HAP-1 (cell line): ENCODE data around the gene FAM177A1.
"Not testable (repeated sequence)": the region's sequence is repeated elsewhere in the genome, so short reads cannot be mapped to it uniquely, and the experiment has no call there.

Experiments
- DNase-seq, 2 experiments: peaks; one replicate each; pipeline ENCODE4 v3.0.0-alpha.2; 2016 to 2020; ENCODE audit warnings: low spot score in 2 of 2
- H3K27me3 ChIP-seq: fragments of 250-450 bp; sonication (Bioruptor Pico); 2 replicates; pipeline ENCODE4 v1.5.1; 2020; ENCODE audit warnings: low read depth, mild to moderate bottlenecking, moderate library complexity
- H3K36me3 ChIP-seq: fragments of 250-450 bp; sonication (Bioruptor Pico); replicated peaks from 2 replicates; pipeline ENCODE4 v1.5.1; 2020; ENCODE audit warnings: mild to moderate bottlenecking
- H3K4me1 ChIP-seq: fragments of 250-450 bp; sonication (Bioruptor Pico); 2 replicates; pipeline ENCODE4 v1.5.1; 2020; ENCODE audit warnings: mild to moderate bottlenecking
- H3K4me3 ChIP-seq: fragments of 250-450 bp; sonication (Bioruptor Pico); 2 replicates; pipeline ENCODE4 v1.5.1; 2020; ENCODE audit warnings: mild to moderate bottlenecking, moderate library complexity
- H3K9me3 ChIP-seq: fragments of 250-450 bp; sonication (Bioruptor Pico); 2 replicates; pipeline ENCODE4 v1.5.1; 2020; ENCODE audit warnings: mild to moderate bottlenecking, moderate library complexity
- in situ Hi-C: fragments of 300-500 bp; cut with MboI; formaldehyde crosslinking; loops from 3 replicates; pipeline ENCODE4 v1.14.3; 2020; ENCODE audit warnings: low sequenced_read_pairs, inconsistent platforms, mixed read lengths

The FAM177A1 gene

GRCh38 chr14:35044939-35045797, 904 bp upstream of the FAM177A1 start:
- in situ Hi-C loops: no loop called here
- no peak for DNase-seq
- H3K36me3 ChIP-seq: peaks cover 5% of the 10 kb centered on the region; the same call in 1 of the 2 replicates
- peak overlapping the region; percentile 90 for H3K4me3 ChIP-seq
- peaks cover 3% of the 10 kb centered on the region; the same call in 1 of the 2 replicates for H3K4me1 ChIP-seq
- H3K27me3 ChIP-seq: no peaks in the 10 kb centered on the region
- no peaks in the 10 kb centered on the region for H3K9me3 ChIP-seq

GRCh38 chr14:35045798-35046047, 349 bp upstream of the FAM177A1 start:
- H3K4me1 ChIP-seq: peaks cover 5% of the 10 kb centered on the region; the same call in 1 of the 2 replicates
- H3K4me3 ChIP-seq: peak overlapping the region; percentile 90
- peaks cover 9% of the 10 kb centered on the region; the same call in 1 of the 2 replicates for H3K36me3 ChIP-seq
- no peaks in the 10 kb centered on the region for H3K27me3 ChIP-seq
- H3K9me3 ChIP-seq: no peaks in the 10 kb centered on the region
- in situ Hi-C loops: no loop called here
- DNase-seq: no peak

- no peak for DNase-seq
- no peaks in the 10 kb centered on the region for H3K27me3 ChIP-seq
- peaks cover 11% of the 10 kb centered on the region for H3K4me1 ChIP-seq
- H3K36me3 ChIP-seq: peaks cover 11% of the 10 kb centered on the region; the same call in 1 of the 2 replicates
- in situ Hi-C loops: no loop called here
- no peaks in the 10 kb centered on the region for H3K9me3 ChIP-seq
- peak overlapping the region; percentile 90 for H3K4me3 ChIP-seq
Observed at GRCh38 chr14:35046751-35047536, 872 bp downstream of the FAM177A1 start.

DNA sequence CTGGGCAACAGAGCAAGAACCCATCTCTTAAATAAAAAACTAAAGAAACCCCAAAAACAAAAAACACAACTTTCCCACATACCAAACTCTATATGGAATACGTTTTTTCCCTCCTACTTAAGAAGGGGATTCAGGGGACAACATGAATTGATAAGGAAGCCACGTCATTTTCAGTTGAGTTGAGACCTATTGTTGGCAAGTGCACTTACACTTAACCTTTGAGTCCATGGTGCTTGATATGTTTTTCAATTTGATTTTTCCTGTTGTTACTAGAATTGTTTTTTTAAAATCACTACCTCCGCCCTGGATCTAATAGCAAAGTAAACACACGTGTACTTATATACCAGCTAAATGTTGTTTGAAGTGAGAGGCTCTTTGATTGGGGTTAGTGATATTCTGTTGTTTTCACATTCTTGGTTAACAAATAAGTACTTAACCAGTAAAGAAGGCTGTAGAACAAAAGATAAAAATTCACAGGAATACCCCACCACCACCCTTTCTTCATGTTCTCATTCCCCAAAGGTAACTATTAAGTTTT, 2.0 kb downstream of the FAM177A1 start:
- no peaks in the 10 kb centered on the region for H3K27me3 ChIP-seq
- peaks cover 14% of the 10 kb centered on the region for H3K36me3 ChIP-seq
- in situ Hi-C loops: no loop called here
- DNase-seq: no peak
- no peaks in the 10 kb centered on the region for H3K9me3 ChIP-seq
- 0 out of 2 replicates have a peak overlapping the region, but pooled peaks have one; percentile 0 for H3K4me3 ChIP-seq
- peaks cover 11% of the 10 kb centered on the region for H3K4me1 ChIP-seq

DNA sequence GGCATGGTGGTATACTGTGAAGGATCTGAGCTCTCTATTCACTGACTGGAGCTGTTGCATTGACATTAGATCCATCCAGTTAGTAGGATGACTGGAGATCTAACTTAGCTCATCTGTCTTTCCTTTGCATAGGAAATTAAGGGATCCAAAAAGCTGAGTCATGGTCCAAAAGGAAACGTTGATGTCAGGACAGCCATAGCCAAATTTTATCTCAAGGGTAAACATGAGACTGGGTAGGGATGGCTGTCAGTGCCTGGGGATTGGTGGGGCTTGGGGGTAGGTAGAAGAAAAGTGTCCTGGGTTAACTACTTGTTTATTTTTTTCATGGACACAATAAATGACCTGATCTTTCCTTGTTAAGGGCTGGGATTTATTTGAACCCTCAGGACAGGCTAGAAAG, 4.6 kb downstream of the FAM177A1 start:
- Histone ChIP-seq H3K36me3 (peaks cover 21% of the 10 kb centered on the region), H3K4me1 (peaks cover 7% of the 10 kb centered on the region), H3K4me3 (no peak overlapping the region), H3K9me3 (no peaks in the 10 kb centered on the region), H3K27me3 (no peaks in the 10 kb centered on the region)
- no peak for DNase-seq
- in situ Hi-C loops: no loop called here

GRCh38 chr14:35051796-35052195, 5.7 kb downstream of the FAM177A1 start:
- DNase-seq: no peak
- in situ Hi-C loops: no loop called here
- peaks cover 7% of the 10 kb centered on the region for H3K4me1 ChIP-seq

DNA sequence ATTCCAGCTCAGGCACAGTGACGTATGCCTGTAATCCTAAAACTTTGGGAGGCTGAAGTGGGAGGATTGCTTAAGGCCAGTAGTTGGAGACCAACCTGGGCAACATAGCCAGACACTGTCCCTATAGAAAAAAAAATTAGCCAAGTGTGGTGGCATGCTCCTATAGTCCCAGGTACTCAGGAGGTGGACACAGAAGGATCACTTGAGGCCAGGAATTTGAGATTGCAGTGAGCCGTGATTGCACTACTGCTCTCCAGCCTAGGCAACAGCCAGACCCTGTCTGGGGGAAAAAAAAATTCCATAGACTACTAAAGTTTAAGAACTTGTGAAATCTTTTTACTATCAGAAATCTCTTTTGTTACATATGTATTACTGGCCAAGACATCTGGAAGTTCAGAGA, 6.6 kb downstream of the FAM177A1 start:
- Histone ChIP-seq H3K4me1 (peaks cover 7% of the 10 kb centered on the region), H3K36me3 (peaks cover 23% of the 10 kb centered on the region), H3K4me3 (no peak overlapping the region), H3K27me3 (no peaks in the 10 kb centered on the region), H3K9me3 (no peaks in the 10 kb centered on the region)
- no peak for DNase-seq
- in situ Hi-C loops: no loop called here

More at GRCh38 chr14:35051796-35052195, 5.7 kb downstream of the FAM177A1 start:
- H3K9me3 ChIP-seq: no peaks in the 10 kb centered on the region
- H3K4me3 ChIP-seq: no peak overlapping the region
- no peaks in the 10 kb centered on the region for H3K27me3 ChIP-seq
- H3K36me3 ChIP-seq: peaks cover 23% of the 10 kb centered on the region

DNA sequence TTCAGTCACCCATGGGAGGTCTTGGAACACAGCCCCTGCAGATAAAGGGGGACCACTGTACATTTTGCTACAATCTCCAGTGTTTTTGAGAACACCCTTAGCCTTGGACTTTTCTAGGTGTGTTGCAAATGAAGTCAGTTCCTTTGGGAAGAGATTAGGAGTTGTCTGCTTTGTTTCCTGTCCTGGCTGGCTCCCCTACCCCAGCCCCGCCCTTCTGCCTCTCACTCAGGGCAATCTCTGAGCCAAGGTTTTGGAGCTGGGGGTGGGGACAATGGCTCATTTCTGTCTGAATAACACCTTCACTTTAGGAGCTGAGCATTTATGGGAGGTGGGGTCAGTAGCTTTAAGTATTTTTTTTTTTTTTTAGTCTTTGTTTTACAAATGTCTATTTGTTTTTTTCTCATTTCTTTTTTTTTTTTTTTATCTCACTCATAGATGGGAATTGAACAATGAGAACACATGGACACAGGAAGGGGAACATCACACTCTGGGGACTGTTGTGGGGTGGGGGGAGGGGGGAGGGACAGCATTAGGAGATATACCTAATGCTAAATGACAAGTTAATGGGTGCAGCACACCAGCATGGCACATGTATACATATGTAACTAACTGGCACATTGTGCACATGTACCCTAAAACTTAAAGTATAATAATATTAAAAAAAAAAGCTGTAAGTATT, 15.2 kb downstream of the FAM177A1 start:
- H3K36me3 ChIP-seq, H3K9me3 ChIP-seq, H3K4me1 ChIP-seq, H3K27me3 ChIP-seq, in situ Hi-C loops, H3K4me3 ChIP-seq: not testable (repeated sequence)
- peak; percentile 69 to 79 for DNase-seq

DNA sequence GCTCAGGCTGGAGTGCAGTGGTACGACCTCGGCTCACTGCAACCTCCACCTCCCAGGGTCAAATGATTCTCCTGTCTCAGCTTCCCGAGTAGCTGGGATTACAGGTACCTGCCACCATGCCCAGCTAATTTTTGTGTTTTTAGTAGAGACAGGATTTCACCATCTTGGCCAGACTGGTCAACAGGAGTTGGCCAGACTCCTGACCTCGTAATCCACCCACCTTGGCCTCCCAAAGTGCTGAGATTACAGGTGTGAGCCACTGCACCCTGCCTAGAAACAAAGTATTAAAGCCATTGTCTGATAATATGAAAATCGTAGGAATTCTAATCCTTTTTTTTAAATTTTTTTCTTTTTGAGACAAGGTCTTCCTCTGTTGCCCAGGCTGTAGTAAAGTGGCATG, 19.7 kb downstream of the FAM177A1 start:
- H3K4me3 ChIP-seq, H3K4me1 ChIP-seq, DNase-seq, in situ Hi-C loops, H3K9me3 ChIP-seq, H3K36me3 ChIP-seq, H3K27me3 ChIP-seq: not testable (repeated sequence)

GRCh38 chr14:35068238-35069012, 22.4 kb downstream of the FAM177A1 start:
- Histone ChIP-seq H3K4me1 (no peaks in the 10 kb centered on the region), H3K27me3 (no peaks in the 10 kb centered on the region), H3K4me3 (no peak overlapping the region), H3K9me3 (no peaks in the 10 kb centered on the region), H3K36me3 (peaks cover 6% of the 10 kb centered on the region; the same call in 1 of the 2 replicates)
- DNase-seq: no peak
- in situ Hi-C loops: no loop called here

DNA sequence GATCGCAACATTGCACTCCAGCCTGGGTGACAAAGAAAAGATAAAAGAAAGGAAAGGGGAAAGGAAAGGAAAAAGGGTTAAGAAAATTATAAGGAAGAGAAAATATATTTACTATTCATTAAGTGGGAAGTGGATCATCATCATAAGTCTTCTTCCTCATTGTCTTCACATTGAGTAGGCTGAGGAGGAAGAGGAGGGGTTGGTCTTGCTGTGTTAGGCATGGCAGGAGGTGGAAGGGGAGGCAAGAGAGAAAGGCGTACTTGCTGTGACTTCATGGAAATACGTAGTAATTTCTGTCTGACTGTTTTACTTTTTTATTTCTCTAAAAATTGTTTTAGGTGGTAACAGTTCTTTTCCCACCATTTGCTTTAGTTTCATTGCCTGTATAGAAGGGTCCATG, 26.2 kb downstream of the FAM177A1 start:
- Histone ChIP-seq H3K36me3 (peaks cover 10% of the 10 kb centered on the region; the same call in 1 of the 2 replicates), H3K9me3 (no peaks in the 10 kb centered on the region), H3K27me3 (no peaks in the 10 kb centered on the region), H3K4me1 (no peaks in the 10 kb centered on the region), H3K4me3 (no peak overlapping the region)
- no peak for DNase-seq
- in situ Hi-C loops: no loop called here

DNA sequence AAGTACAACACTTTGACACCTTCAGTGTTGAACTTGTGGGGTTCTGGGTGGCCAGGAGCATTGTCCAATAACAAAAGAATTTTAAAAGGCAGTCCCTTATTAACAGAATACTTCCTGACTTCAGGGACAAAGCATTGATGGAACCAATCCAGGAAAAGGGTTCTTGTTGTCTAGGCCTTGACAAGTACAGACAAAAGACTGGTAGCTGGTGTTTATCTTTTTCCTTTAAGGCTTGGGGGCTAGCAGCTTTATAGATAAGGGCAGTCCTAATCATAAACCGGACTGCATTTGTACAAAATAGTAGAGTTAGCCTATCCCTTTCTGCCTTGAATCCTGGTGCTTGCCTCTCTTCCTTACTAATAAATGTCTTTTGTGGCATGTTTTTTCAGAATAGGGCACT, 27.4 kb downstream of the FAM177A1 start:
- Histone ChIP-seq H3K36me3 (peaks cover 9% of the 10 kb centered on the region; the same call in 1 of the 2 replicates), H3K9me3 (no peaks in the 10 kb centered on the region), H3K27me3 (no peaks in the 10 kb centered on the region), H3K4me3 (no peak overlapping the region), H3K4me1 (no peaks in the 10 kb centered on the region)
- in situ Hi-C loops: no loop called here
- no peak for DNase-seq

- DNase-seq: no peak
- in situ Hi-C loops: no loop called here
- no peak overlapping the region for H3K4me3 ChIP-seq
- no peaks in the 10 kb centered on the region for H3K27me3 ChIP-seq
- H3K4me1 ChIP-seq: no peaks in the 10 kb centered on the region
- no peaks in the 10 kb centered on the region for H3K9me3 ChIP-seq
- H3K36me3 ChIP-seq: peaks cover 10% of the 10 kb centered on the region
Observed at GRCh38 chr14:35078082-35078481, 32.0 kb downstream of the FAM177A1 start.
